GM12801 (cell line): ENCODE results near the gene ELL2.

Experiments
- TF ChIP-seq, protein P1 (sequence below): IDR thresholded peaks from one replicate; pipeline ENCODE4 v1.5.1; 2011; ENCODE audit warnings: control low read depth; ENCODE audit not compliant: insufficient read length; ENCODE audit errors: extremely low read depth

ELL2 gene

DNA sequence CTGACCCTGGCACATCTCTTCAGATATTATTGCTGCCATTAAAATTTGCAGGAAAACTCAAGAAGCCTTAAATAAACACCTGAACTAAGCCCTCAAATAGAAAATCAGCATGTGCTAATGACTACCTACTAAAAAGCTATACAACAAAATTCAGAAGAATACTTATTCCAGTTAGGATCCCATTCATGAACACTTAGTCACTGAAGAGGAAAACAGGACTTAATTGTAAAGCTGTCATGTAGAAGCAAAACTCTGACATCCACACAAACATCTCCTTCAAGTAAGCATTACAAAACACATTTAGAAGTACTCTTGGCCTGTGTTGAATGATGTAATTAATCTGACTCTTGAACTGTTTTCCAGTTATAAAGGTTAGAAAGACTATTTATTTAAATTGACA is 19.9 kb downstream of the ELL2 start:
- TF ChIP-seq, protein P1, sequence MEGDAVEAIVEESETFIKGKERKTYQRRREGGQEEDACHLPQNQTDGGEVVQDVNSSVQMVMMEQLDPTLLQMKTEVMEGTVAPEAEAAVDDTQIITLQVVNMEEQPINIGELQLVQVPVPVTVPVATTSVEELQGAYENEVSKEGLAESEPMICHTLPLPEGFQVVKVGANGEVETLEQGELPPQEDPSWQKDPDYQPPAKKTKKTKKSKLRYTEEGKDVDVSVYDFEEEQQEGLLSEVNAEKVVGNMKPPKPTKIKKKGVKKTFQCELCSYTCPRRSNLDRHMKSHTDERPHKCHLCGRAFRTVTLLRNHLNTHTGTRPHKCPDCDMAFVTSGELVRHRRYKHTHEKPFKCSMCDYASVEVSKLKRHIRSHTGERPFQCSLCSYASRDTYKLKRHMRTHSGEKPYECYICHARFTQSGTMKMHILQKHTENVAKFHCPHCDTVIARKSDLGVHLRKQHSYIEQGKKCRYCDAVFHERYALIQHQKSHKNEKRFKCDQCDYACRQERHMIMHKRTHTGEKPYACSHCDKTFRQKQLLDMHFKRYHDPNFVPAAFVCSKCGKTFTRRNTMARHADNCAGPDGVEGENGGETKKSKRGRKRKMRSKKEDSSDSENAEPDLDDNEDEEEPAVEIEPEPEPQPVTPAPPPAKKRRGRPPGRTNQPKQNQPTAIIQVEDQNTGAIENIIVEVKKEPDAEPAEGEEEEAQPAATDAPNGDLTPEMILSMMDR = no peak

DNA sequence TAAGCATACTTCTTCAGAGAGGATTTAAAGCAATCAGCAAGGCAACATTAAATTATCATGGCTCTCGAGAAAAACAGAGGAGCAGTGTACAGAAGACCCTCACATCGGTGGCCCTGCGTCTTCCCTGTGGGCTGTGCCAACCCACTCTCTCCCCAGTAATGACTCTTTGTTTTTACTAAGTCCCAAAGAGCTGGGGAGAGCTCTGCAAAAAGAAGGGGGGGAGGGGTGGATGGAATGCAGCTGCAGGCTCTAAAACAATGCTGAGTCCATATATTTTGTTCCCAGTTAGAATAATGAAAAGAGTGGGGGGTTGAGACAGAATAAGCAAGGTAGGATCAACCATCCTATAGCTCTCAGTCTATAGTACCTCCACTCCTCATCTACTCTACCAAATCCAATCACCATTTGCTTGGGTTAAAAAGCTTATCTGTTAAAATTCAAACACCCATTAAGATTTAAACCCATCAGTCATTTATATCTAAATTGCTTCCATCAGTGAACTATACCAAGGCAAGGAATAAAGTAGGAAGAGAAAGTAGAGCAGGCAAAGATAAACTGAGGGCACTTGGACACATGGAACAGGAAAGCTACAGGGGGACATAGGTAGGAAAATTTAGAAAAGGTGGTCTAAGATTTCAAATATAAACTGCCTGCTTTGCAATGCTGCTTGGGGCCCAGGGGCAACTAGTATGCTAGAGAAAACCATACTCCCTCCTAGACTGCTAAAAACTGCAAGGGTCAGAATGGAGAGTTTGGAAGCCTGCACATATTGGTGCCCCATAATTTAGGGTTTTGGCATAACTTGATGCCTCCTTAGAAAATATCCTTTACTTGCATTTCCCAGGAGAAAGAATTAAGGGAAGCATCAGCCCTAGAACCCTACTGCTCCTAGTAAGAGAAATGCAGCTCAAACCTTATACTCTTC is 20.6 kb downstream of the ELL2 start:
- TF ChIP-seq, protein P1 = no peak

- TF ChIP-seq, protein P1 = no peak
Measured at GRCh38 chr5:95939465-95939864, 22.2 kb downstream of the ELL2 start.

GRCh38 chr5:95938766-95939165 is 22.9 kb downstream of the ELL2 start:
- TF ChIP-seq, protein P1 = no peak

DNA sequence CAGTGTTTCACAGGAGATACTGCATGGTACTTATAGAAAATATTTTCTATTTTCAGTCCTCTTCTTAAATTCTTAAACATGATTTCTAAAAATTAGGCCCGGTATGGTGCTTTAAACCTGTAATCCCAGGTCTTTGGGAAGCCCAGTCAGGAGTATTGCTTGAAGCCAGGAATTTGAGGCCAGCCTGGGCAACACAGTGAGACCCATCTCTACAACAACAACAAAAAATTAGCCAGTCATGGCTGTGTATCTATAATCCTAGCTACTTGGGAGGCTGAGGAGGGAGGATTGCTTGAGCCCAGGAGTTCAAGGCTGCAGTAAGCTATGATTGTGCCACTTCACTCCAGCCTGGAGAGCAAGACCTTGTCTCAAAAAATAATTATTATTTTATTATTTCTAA is 23.3 kb downstream of the ELL2 start:
- TF ChIP-seq, protein P1 = no peak

DNA sequence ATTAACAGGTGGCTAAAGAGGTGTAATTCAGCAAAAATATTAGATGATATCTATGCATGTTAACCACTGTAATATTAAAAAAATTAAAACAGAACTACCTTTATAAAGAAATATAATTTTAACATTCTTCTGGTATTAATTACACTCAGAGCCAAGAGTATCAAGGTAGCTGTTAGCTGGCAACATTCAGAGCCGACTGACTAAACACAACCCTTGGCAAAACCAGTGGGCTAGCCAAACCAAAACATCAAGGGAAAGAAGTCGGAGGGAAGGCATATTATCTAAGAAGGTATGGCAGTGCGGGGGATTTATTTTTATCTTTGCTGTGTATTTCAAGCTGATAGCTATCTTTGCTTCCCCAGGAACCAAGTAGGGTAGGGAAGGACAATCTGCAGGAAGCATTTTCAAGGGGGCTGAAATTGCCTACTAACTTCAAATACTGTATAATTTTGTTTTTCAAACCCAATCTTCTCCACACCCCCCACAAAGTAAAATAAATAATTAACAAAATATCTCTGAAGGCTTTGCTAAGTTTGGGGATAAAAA is 24.0 kb downstream of the ELL2 start:
- TF ChIP-seq, protein P1 = no peak

DNA sequence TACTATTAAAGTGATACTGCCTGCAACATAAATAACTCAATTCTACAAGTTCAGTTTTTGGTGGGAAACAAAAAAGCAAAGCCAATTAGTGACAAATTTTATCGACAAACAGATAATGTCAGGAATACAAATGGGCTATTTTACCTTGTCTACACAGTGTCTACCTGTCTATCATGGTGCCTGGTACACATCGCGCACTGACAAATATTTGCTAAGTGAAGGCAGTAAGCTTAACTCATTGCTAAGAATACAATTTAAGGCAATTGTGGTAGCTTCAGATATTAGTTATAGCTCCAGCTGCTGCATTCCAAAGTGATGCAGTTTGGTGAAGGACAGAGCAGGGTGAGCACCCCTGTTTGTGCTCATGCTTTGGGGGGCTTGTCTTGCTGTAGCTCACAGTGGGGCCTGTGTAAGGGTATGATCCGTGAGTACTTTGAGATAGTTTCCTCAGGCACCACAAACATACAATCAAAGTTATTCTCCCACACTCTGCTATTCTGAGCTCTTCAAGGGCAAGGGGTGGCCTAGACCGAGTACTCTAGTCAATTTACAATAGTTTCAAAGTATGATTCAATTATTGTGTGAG is 24.7 kb downstream of the ELL2 start:
- TF ChIP-seq, protein P1 = no peak
